Skeletal muscle tissue (tissue), 4 donors: ENCODE measurements around the gene GJD3. TPM values are rescaled to one million over a fixed set of nuclear protein-coding genes. Genes with fewer than 3 reads are reported as not detected.

ENCODE experiments used
- H3K27ac ChIP-seq: one replicate; pipeline ENCODE4 v1.7.0; 2013; ENCODE audit warnings: mild to moderate bottlenecking, low read depth, low read length, inconsistent platforms
- H3K27me3 ChIP-seq, 3 donors: one replicate each; pipeline ENCODE4 v1.7.0; 2013; ENCODE audit warnings: low read length in 3 of 3; ENCODE audit not compliant: control insufficient read depth in 3 of 3, insufficient read depth in 3 of 3
- H3K36me3 ChIP-seq, 3 donors: one replicate each; pipeline ENCODE4 v1.7.0; 2013; ENCODE audit warnings: low read length in 3 of 3; ENCODE audit not compliant: control insufficient read depth in 3 of 3, insufficient read depth in 3 of 3
- H3K4me1 ChIP-seq, 3 donors: one replicate each; pipeline ENCODE4 v1.7.0; 2013; ENCODE audit warnings: low read length in 3 of 3, mild to moderate bottlenecking in 3 of 3; ENCODE audit not compliant: control insufficient read depth in 3 of 3, insufficient read depth in 3 of 3
- H3K4me3 ChIP-seq, 3 donors: one replicate each; pipeline ENCODE4 v1.7.0; 2013; ENCODE audit warnings: low read length in 3 of 3
- H3K9ac ChIP-seq, 3 donors: one replicate each; pipeline ENCODE4 v1.7.0; 2013; ENCODE audit warnings: low read length in 3 of 3, mild to moderate bottlenecking in 3 of 3, moderate library complexity in 2 of 3, low read depth in 1 of 3
- H3K9me3 ChIP-seq, 3 donors: one replicate each; pipeline ENCODE4 v1.7.0; 2013; ENCODE audit warnings: low read length in 3 of 3; ENCODE audit not compliant: control insufficient read depth in 3 of 3
- total RNA-seq: library from RNA; depleted of rRNA; stranded (reverse); fragments of >200 nt; gene quantifications from one replicate; pipeline ENCODE4 v1.2.3, GENCODE V29; 2014
- donor health status: Osteomylitis.

GJD3 gene
- total RNA-seq, 1 donor from 2014 or later = 0.52 TPM

DNA sequence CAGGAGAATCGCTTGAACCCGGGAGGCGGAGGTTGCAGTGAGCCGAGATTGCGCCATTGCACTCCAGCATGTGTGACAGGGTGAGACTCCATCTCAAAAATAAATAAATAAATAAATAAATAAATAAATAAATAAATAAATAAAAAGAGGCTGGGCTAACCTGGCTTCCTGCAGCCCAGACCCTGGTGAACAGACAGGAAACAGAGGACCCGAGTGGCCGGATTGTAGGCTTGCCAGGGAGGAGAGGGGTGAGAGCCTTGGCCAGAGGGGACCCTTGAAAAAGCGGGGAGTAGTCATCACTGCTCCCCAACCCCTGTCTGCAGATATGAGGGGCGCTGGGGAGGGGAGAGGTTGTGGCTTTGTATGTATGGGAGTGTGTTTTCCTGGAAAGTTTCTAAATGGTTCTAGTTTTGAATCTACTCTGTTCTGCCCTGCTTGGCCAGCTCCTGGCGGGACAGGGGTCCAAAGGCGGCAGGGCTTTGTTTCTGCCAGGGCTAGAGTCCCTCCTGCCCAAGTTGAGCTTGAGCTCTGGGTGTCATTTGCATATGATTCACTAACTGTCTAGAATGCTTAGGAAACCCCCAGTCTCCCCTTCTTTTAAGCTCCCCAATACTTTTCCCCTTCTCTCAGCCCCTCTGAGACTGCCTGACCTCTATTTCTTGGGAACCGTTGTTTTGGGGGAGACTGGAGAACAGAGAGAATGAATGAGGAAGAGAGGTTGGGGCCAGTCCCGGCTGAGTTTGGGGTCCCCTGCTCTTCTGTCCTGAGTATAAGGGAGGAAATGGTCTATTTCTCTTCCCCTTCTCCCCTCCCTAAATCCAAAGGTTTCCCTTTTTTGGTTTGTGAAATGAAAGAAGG lies 39.2 kb downstream of the GJD3 start:
- Histone ChIP-seq H3K9ac (peak overlapping the region; percentile 7 to 66 (median 40)), H3K36me3 (no peaks in the 10 kb centered on the region), H3K4me1 (peaks cover 93 to 99% (median 94%) of the 10 kb centered on the region in 3 donors), H3K4me3 (peak overlapping the region in 1 of 3 donors; percentile 28), H3K27me3 (no peaks in the 10 kb centered on the region), H3K9me3 (no peaks in the 10 kb centered on the region), H3K27ac (peak overlapping the region; percentile 99)

DNA sequence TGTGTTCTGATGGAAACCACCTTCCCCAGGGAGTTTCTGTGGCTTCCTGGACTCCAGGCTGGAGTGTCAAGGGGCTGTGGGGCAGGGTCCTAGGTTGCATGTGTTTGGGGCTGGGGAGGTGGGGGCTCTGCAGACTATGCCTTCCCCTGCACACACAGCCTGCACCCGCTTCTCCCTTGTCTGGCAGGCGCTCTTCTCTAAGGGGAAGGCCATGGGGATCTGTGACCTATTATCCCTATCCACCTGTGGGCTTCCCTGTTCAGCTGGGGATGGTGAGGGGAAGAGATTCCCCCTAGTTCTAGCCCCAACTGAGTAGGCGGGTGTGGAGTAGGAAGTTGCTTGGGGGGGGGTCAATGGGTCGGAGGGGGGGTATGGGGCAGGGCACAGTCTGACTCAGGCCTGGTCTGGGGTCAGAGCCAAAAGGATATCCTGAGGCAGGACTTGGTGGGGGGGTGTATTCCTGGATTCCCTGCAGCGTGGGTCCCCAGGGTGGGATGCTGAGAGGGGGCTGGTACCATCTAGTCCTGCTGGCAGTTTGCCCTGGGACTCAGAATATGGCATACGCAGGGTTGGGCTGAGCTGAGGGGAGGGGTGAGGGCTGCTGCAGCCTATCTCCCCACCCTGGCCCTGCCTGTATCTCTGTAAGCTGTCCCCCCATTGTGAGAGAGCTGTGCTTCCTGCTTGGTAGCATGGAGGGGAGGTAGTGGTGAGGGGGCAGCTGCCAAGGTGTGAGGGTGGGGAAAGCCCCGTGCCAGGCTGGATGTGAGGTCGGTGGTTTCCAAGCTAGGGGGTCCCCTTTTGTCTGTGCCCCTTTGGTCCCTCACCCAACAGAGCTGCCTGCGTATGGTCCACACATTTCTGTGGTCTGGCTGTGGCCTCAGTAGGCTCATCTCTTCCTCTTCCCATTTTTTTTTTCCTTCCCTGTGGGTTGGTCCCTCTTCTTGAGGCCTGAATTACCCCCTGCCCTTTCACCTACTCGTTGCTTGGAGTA lies 40.9 kb downstream of the GJD3 start:
- Histone ChIP-seq H3K36me3 (no peaks in the 10 kb centered on the region), H3K9me3 (no peaks in the 10 kb centered on the region), H3K9ac (peak overlapping the region; percentile 86 to 96 (median 91)), H3K27ac (peak overlapping the region; percentile 99), H3K4me1 (peaks cover 91 to 95% (median 93%) of the 10 kb centered on the region in 3 donors), H3K4me3 (peak overlapping the region; percentile 71 to 96 (median 91)), H3K27me3 (no peaks in the 10 kb centered on the region)

DNA sequence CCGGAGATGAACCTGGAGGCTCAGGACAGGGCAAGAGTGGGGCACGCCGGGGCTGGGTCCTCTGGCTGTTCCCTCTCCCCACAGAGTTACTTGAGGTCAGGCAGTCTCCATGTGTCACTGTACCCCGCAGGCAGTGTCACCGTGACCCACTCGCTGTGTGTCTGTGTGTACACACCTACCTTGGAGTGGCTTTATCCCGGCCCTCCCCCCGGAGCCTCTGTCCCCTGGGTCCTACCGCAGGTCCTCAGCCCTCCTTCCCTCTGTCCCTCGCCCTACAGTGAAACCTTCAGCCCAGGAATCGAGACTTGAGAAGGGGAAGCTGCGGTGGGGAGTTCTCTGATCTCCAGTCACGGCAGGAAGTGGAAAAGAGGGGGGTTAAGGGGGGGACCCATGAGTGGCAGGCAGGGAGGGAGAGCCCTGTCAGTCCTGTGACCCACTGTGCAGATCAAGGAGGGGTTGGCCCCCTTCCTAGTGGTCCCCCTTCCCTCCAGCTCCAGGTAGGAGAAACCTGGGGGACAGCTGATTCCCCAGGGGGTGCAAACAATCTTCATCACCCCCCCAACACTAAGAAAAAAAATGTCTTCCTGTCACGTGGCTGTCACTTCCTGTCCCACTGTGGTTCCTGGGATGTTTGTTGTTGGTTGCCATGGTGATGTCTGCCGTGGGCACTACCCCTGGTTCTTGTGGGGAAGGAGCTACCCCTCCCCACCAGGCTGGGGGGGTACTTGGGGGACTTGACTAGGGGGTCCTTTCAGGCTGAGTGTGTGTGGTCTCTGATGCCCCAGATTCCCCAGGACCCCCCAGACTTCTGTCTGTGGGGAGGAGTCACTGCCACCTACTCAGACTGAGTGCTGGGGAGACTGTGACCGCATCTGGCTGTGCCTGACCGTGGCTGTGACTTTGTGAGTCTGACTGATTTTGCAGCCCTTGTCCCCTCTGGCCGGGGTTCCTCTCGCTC lies 41.9 kb downstream of the GJD3 start:
- Histone ChIP-seq H3K36me3 (no peaks in the 10 kb centered on the region), H3K9me3 (no peaks in the 10 kb centered on the region), H3K4me1 (peaks cover 83 to 88% (median 85%) of the 10 kb centered on the region in 3 donors), H3K4me3 (peak overlapping the region; percentile 71 to 96 (median 91)), H3K27ac (peak overlapping the region; percentile 99), H3K9ac (peak overlapping the region; percentile 86 to 96 (median 91)), H3K27me3 (no peaks in the 10 kb centered on the region)

DNA sequence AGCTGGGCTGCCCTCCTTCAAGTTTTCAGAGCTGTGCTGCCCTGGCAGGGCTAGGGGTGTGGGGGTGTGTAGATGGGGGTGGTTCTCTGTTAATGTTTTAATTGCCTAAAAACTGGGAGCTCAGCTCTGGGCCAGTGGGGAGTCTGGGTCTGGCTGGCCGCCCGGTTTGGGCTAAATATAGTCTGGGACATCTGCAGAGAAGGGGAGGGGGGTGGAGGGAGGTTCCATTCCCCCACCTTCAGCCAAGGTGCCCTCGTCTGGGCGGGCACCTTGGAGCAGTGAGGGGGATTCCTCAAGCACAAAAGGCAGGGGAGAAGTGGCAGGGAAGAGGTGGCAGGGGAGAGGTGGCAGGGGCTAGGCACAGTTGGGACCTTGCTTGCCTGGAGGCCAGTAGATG lies 42.6 kb downstream of the GJD3 start:
- no peaks in the 10 kb centered on the region for H3K9me3 ChIP-seq
- peak overlapping the region; percentile 86 to 96 (median 91) for H3K9ac ChIP-seq
- H3K4me3 ChIP-seq = peak overlapping the region; percentile 71 to 96 (median 91)
- H3K27ac ChIP-seq = peak overlapping the region; percentile 99
- no peaks in the 10 kb centered on the region for H3K27me3 ChIP-seq
- H3K4me1 ChIP-seq = peaks cover 83 to 88% (median 85%) of the 10 kb centered on the region in 3 donors
- H3K36me3 ChIP-seq = no peaks in the 10 kb centered on the region

DNA sequence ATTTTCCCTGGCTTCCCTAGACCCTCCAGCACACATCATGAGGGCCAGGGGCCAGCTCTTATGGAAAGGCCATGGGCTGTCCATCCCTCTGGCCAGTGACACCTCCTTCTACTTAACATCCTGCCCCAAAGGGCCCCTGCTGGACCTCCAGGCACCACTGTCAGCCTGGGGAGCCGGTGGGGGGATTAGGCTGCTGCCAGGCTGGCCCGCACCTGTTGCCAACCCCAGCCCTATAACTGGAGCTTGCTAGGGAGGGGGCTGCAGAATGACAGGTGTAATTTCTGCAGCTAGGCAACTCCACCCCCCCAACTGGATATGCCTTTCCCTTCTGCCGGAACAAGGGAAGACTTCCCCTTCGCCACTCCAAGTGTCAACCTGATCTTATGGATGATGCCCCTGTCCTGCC lies 43.0 kb downstream of the GJD3 start:
- Histone ChIP-seq H3K9me3 (no peaks in the 10 kb centered on the region), H3K4me1 (peaks cover 83 to 88% (median 84%) of the 10 kb centered on the region in 3 donors), H3K9ac (peak overlapping the region; percentile 86 to 96 (median 91)), H3K4me3 (peak overlapping the region; percentile 71 to 96 (median 91)), H3K36me3 (no peaks in the 10 kb centered on the region), H3K27me3 (no peaks in the 10 kb centered on the region), H3K27ac (peak overlapping the region; percentile 99)

DNA sequence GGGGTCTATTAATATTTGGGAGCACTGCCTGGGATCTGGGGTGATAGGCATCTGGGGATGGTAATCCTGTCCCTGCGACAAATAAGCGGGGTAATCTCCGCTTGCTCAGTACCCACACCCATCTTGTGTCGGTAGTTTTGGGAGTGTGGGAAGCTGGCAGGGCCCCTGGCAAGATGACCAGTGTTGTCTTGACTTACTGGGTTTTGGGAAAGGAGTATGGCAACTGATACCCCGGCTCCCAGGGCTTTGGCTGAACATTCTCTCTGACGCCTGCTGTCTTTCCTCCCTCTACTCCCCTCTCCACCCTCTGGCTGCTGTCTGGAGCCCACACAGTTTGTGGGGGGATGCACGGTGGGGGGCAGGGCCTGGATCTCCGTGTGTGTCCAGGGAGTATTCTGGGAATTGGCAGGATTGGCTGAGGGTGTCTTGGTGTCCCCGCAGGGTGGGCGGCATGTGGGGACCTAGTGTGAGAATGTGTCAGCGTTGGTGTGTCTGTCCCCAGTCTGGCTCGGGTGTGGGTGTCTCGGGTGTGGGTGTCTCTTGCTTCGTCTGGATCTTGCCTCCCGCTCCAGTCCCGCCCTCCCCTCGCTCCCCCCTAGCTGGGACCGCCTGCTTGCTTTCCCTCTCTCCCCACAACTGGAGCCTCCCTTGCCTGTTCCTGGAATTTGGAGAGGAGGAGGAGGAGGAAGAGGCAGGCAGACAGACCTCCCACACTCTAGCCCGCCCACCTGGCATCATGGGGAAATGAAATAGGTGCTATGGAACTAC lies 43.6 kb downstream of the GJD3 start:
- peaks cover 83 to 88% (median 84%) of the 10 kb centered on the region in 3 donors for H3K4me1 ChIP-seq
- H3K9ac ChIP-seq = peak overlapping the region; percentile 86 to 96 (median 91)
- no peaks in the 10 kb centered on the region for H3K9me3 ChIP-seq
- no peaks in the 10 kb centered on the region for H3K27me3 ChIP-seq
- peak overlapping the region; percentile 99 for H3K27ac ChIP-seq
- H3K36me3 ChIP-seq = no peaks in the 10 kb centered on the region
- peak overlapping the region; percentile 71 to 96 (median 91) for H3K4me3 ChIP-seq

DNA sequence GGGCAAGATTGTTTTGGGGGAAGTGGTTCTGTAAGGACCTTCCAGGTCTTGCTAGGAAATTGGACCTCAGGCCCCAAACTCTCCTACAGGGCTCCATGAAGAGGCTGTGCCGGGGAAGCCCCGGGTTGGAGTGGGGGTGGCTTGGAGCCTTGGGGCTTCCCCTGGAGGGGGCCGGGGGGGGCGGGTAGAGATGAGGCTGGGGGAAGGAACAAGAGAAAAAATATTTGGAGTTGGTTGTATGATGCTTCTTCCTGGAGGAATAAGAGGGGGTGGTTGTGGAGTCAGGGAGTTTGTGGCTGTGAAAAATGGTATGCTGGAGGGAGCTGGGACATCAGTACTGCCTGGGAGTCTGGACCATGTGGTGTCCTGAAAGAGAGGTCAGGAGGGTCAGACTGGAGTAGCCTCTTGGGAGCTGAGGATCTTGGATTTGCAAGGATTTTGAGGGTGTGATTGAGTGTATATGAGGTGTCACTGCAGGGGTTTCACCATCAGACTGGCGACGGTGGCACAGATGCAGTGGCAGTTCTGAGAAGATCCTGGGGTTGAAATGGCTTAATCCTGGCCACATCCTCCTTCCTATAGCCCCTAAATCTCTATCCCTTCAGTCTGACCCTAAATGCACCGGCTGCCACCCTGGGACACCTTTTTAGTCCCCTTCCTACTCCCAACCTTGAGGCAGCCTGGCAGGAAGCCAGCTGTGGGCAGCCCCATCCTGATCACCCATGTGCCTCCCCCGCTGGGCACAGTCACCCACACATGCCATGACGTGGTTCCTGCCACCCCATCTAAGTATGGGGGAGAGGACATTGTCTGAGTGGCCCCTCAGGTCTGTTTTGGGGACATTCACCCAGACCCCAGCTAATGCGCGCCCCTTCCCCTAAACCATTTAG lies 44.6 kb downstream of the GJD3 start:
- Histone ChIP-seq H3K4me3 (peak overlapping the region; percentile 92 to 96 (median 93)), H3K4me1 (peaks cover 85 to 88% (median 85%) of the 10 kb centered on the region in 3 donors), H3K27me3 (no peaks in the 10 kb centered on the region), H3K9ac (peak overlapping the region; percentile 91 to 99 (median 98)), H3K27ac (peak overlapping the region; percentile 99), H3K9me3 (no peaks in the 10 kb centered on the region), H3K36me3 (no peaks in the 10 kb centered on the region)

DNA sequence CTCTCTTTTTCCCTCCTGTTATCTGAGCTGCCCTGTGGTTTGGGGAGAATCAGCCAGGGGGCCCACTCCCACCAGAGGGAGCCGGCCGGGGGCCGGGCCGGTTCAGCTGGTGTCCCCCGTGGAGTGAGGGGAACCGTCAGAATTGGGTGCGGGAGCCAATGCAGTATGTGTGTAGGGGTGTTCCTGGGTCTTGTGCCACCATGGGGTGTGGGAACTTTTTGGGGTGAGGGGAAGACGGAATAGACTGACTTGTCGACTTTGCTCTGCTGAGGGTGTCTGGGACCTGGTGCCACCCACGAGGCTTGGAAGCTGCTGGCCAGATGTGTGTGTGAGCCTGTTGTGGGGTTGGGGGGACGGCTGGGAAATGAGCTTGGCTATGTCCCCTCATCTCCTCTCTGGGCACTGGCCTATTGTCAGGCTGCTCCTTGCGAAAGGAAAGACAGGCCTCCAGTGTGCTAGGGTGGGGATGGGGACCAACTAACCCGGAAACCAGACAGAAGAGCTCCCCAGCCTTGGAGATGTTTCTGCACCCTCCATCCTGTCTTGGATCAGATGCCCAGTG lies 45.6 kb downstream of the GJD3 start:
- Histone ChIP-seq H3K4me1 (peaks cover 83 to 88% (median 85%) of the 10 kb centered on the region in 3 donors), H3K4me3 (peak overlapping the region; percentile 92 to 96 (median 93)), H3K9ac (peak overlapping the region; percentile 98 to 99 (median 98)), H3K27ac (peak overlapping the region; percentile 99), H3K27me3 (no peaks in the 10 kb centered on the region), H3K36me3 (no peaks in the 10 kb centered on the region), H3K9me3 (no peaks in the 10 kb centered on the region)
